Endothelial cell of umbilical vein (primary cell): Measurements from ENCODE around the gene P2RY1. TPM values are rescaled to one million over a fixed set of nuclear protein-coding genes. Genes with fewer than 3 reads are reported as not detected.

Source experiments
- BruUV-seq: library from RNA; stranded (reverse); fragments of 400-500 nt; replicated peaks from 2 replicates; lab custom pipeline; 2021; lab: Mats Ljungman, UMichigan
- CTCF ChIA-PET: fragments of 300-600, 350-600 bp; sonication (Branson Sonifier 250); formaldehyde crosslinking; loops from one replicate; lab custom pipeline; 2021; ENCODE audit warnings: antibody characterized with exemption, inconsistent platforms; lab: Charles Lee
- POLR2A ChIA-PET: fragments of 300-600, 350-600 bp; sonication (Branson Sonifier 250); formaldehyde crosslinking; loops from one replicate; lab custom pipeline; 2021; ENCODE audit warnings: antibody characterized with exemption, inconsistent platforms; lab: Charles Lee
- DNase-seq: peaks from one replicate; pipeline ENCODE4 v3.0.0-alpha.2; 2011; ENCODE audit warnings: low read depth, low spot score
- FAIRE-seq: peaks from 2 replicates; lab custom pipeline; 2011; peaks lifted over from hg19 to GRCh38; lab: Jason Lieb, UNC
- H2AFZ ChIP-seq: 2 replicates; pipeline ENCODE4 v1.6.0; 2012; ENCODE audit warnings: low read depth, low read length, control low read depth, inconsistent platforms
- H3K27ac ChIP-seq: 2 replicates; pipeline ENCODE4 v1.5.1; 2011; ENCODE audit warnings: low read depth, mild to moderate bottlenecking, control low read depth, low read length, moderate library complexity; ENCODE audit not compliant: insufficient read depth
- H3K27me3 ChIP-seq, 2 experiments: 2 replicates each; pipeline versions ENCODE4 v1.6.0 to v1.6.1; 2011; ENCODE audit warnings: low read length in 2 of 2, mixed read lengths in 1 of 2; ENCODE audit not compliant: control insufficient read depth in 2 of 2, insufficient read depth in 2 of 2
- H3K36me3 ChIP-seq, 2 experiments: 2 replicates in 1 of 2; 3 replicates in 1 of 2; pipeline ENCODE4 v1.5.1; 2011; ENCODE audit warnings: low read length in 2 of 2, mild to moderate bottlenecking in 1 of 2, moderate library complexity in 1 of 2; ENCODE audit not compliant: control insufficient read depth in 2 of 2, insufficient read depth in 2 of 2; ENCODE audit errors: extremely low read depth in 1 of 2
- H3K4me1 ChIP-seq: 3 replicates; pipeline ENCODE4 v1.5.1; 2011; ENCODE audit warnings: mild to moderate bottlenecking, low read length; ENCODE audit not compliant: control insufficient read depth, insufficient read depth; ENCODE audit errors: extremely low read depth
- H3K4me2 ChIP-seq: 2 replicates; pipeline ENCODE4 v1.6.1; 2011; ENCODE audit warnings: low read length, control low read depth, mixed read lengths; ENCODE audit not compliant: insufficient read depth
- H3K4me3 ChIP-seq, 3 experiments: fragments of 200-600 bp in 1 of 3; sonication (generic), shearing (Covaris generic) in 1 of 3; replicated peaks in 1 of 3; 2 replicates each; pipeline ENCODE4 v1.5.1; 2011 to 2016; ENCODE audit warnings: control low read depth in 3 of 3, low read length in 3 of 3, mild to moderate bottlenecking in 2 of 3, inconsistent platforms in 1 of 3, low read depth in 1 of 3, moderate library complexity in 1 of 3; ENCODE audit not compliant: insufficient read depth in 1 of 3
- H3K79me2 ChIP-seq: 2 replicates; pipeline ENCODE4 v1.6.0; 2012; ENCODE audit warnings: low read length, inconsistent platforms; ENCODE audit not compliant: control insufficient read depth, insufficient read depth
- H3K9ac ChIP-seq: replicated peaks from 2 replicates; pipeline ENCODE3; 2011; ENCODE audit warnings: low read length, control low read depth; ENCODE audit not compliant: insufficient read depth; ENCODE audit errors: extremely low read depth
- H3K9me1 ChIP-seq: replicated peaks from 3 replicates; pipeline ENCODE4 v1.6.0; 2011; ENCODE audit warnings: mild to moderate bottlenecking, low read length; ENCODE audit not compliant: control insufficient read depth, insufficient read depth; ENCODE audit errors: extremely low read depth
- H3K9me3 ChIP-seq: replicated peaks from 2 replicates; pipeline ENCODE4 v1.5.1; 2012; ENCODE audit warnings: low read length, inconsistent platforms; ENCODE audit not compliant: control insufficient read depth, insufficient read depth
- H4K20me1 ChIP-seq: replicated peaks from 2 replicates; pipeline ENCODE3; 2011; ENCODE audit warnings: mild to moderate bottlenecking, low read length; ENCODE audit not compliant: control insufficient read depth, insufficient read depth; ENCODE audit errors: extremely low read depth
- CTCF ChIP-seq, 2 donors: IDR thresholded peaks; 1 replicate in 1 of 2; 2 replicates in 1 of 2; pipeline ENCODE4 v1.5.1; 2011; ENCODE audit warnings: low read length in 2 of 2, mild to moderate bottlenecking in 2 of 2, moderate library complexity in 2 of 2, control low read depth in 1 of 2, inconsistent platforms in 1 of 2, low read depth in 1 of 2; ENCODE audit not compliant: insufficient read depth in 1 of 2; ENCODE audit errors: extremely low read depth in 1 of 2
- EZH2 ChIP-seq: IDR thresholded peaks from 2 replicates; pipeline ENCODE4 v1.6.1; 2012; ENCODE audit warnings: borderline replicate concordance, low read depth, mild to moderate bottlenecking, moderate library complexity, low read length, inconsistent platforms; ENCODE audit not compliant: severe bottlenecking
- FOS ChIP-seq: IDR thresholded peaks from 2 replicates; pipeline ENCODE4 v1.6.1; 2011; ENCODE audit warnings: mild to moderate bottlenecking, low read length, moderate library complexity, borderline replicate concordance; ENCODE audit not compliant: insufficient read depth
- GATA2 ChIP-seq: IDR thresholded peaks from 2 replicates; pipeline ENCODE4 v1.7.0; 2011; ENCODE audit warnings: low read depth, mild to moderate bottlenecking, moderate library complexity, mixed read lengths, low read length; ENCODE audit not compliant: insufficient read length, insufficient read depth
- JUN ChIP-seq: IDR thresholded peaks from 2 replicates; pipeline ENCODE4 v1.6.1; 2011; ENCODE audit warnings: borderline replicate concordance, low read depth; ENCODE audit not compliant: insufficient read length, insufficient read depth
- MYC ChIP-seq: IDR thresholded peaks from one replicate; pipeline ENCODE4 v1.6.1; 2011; ENCODE audit warnings: mild to moderate bottlenecking, low read depth, low read length
- POLR2AphosphoS5 ChIP-seq: IDR thresholded peaks from 2 replicates; pipeline ENCODE4 v1.6.1; 2012; ENCODE audit warnings: low read depth, mild to moderate bottlenecking, control low read depth, low read length, moderate library complexity; ENCODE audit not compliant: insufficient read depth
- dilution Hi-C: fragments of 300-500 bp; cut with MboI; formaldehyde crosslinking; loops from one replicate; pipeline ENCODE4 v1.15.0; 2019; ENCODE audit warnings: low sequenced_read_pairs; ENCODE audit not compliant: extremely low pct_ligation_motif_present
- intact Hi-C: fragments of 100-400 bp; cut with micrococcal nuclease; formaldehyde crosslinking; loops from one replicate; pipeline ENCODE4 v1.10.0; 2022
- polyA plus RNA-seq, 4 experiments: library from polyadenylated mRNA; depleted of rRNA in 3 of 4; stranded (reverse) in 3 of 4; unstranded in 1 of 4; fragments of >200 nt; gene quantifications; 2 replicates each; pipeline versions ENCODE4 v1.2.1 to v1.2.3, GENCODE V29; 2011 to 2012; ENCODE audit warnings: missing spikeins in 1 of 4
- total RNA-seq: library from RNA; stranded (reverse); gene quantifications from 2 replicates; pipeline ENCODE4 v1.2.3, GENCODE V29; 2021

Gene P2RY1
- total and polyA plus RNA-seq, 2 donors (not counting 3 experiments of a cell fraction or from before 2014, with no cell fraction given): 0.81 to 1.7 TPM

GRCh38 chr3:152790651-152791387 is 44.1 kb upstream of the P2RY1 start:
- DNase-seq: no peak
- TF ChIP-seq CTCF (IDR thresholded peaks at IDR 0.05; ENCODE audit: extremely low read depth in 1 of 2, insufficient read depth in 1 of 2, low read depth in 1 of 2, low read length in 2 of 2) (no peak), POLR2AphosphoS5 (no peak), JUN (no peak), EZH2 (no peak), MYC (no peak), FOS (no peak), GATA2 (no peak)
- no TSS peak for BruUV-seq
- no peak overlapping the region for H3K27ac ChIP-seq
- no peaks in the 10 kb centered on the region for H3K36me3 ChIP-seq
- CTCF ChIA-PET: interaction anchor here (1.4 kb wide), 1 partner anchor 21 kb away, joined by 3 read pairs; no protein-coding TSS in a partner anchor
- H2AFZ ChIP-seq: no peak overlapping the region
- no peaks in the 10 kb centered on the region for H3K79me2 ChIP-seq
- no peak overlapping the region for H3K4me3 ChIP-seq
- no peaks in the 10 kb centered on the region for H3K27me3 ChIP-seq
- FAIRE-seq: no peak
- dilution Hi-C loops: no loop called here
- no peaks in the 10 kb centered on the region for H3K9me1 ChIP-seq
- no peak overlapping the region for H3K4me2 ChIP-seq
- no peaks in the 10 kb centered on the region for H3K9me3 ChIP-seq
- no peak overlapping the region for H3K9ac ChIP-seq
- POLR2A ChIA-PET: no interaction called here
- intact Hi-C loops: no loop called here
- no peaks in the 10 kb centered on the region for H3K4me1 ChIP-seq
- H4K20me1 ChIP-seq: no peaks in the 10 kb centered on the region
